ENCODE results near the gene LMAN2. TPM values are rescaled to one million over a fixed set of nuclear protein-coding genes. Genes with fewer than 3 reads are reported as not detected.

Gene LMAN2
- total and polyA plus RNA-seq, 2 experiments from 2014 or later, result 163 to 261 TPM

GRCh38 chr5:177336603-177337494 is 14.6 kb downstream of the LMAN2 start:
- Histone ChIP-seq H3K4me3 (no peak overlapping the region), H3K4me1 (ENCODE audit: low read depth) (no peaks in the 10 kb centered on the region), H3K27me3 (no peaks in the 10 kb centered on the region), H3K27ac (no peak overlapping the region), H3K36me3 (peaks cover 21% of the 10 kb centered on the region), H3K9me3 (ENCODE audit: low read depth) (no peaks in the 10 kb centered on the region)
- TF ChIP-seq CTCF (IDR thresholded peaks at IDR 0.05; ENCODE audit: low read depth, low read length), result no peak
- DNase-seq (ENCODE audit: low read depth in 1 of 2, low spot score in 1 of 2), result no peak

- peaks cover 21% of the 10 kb centered on the region for H3K36me3 ChIP-seq
These were observed 15.4 kb downstream of the LMAN2 start for GRCh38 chr5:177336112-177336511.

GRCh38 chr5:177335701-177336065 is 15.8 kb downstream of the LMAN2 start:
- H3K9me3 ChIP-seq (ENCODE audit: low read depth), result no peaks in the 10 kb centered on the region
- H3K36me3 ChIP-seq, result peaks cover 21% of the 10 kb centered on the region
- H3K27ac ChIP-seq, result no peak overlapping the region
- no peaks in the 10 kb centered on the region for H3K4me1 ChIP-seq (ENCODE audit: low read depth)
- TF ChIP-seq CTCF (IDR thresholded peaks at IDR 0.05; ENCODE audit: low read depth, low read length), result no peak
- H3K4me3 ChIP-seq, result no peak overlapping the region
- no peak for DNase-seq (ENCODE audit: low read depth in 1 of 2, low spot score in 1 of 2)
- H3K27me3 ChIP-seq, result no peaks in the 10 kb centered on the region

More at GRCh38 chr5:177336112-177336511, 15.4 kb downstream of the LMAN2 start:
- peak; percentile 33 for TF ChIP-seq CTCF (IDR thresholded peaks at IDR 0.05; ENCODE audit: low read depth, low read length)
- Histone ChIP-seq H3K9me3 (ENCODE audit: low read depth) (no peaks in the 10 kb centered on the region), H3K4me1 (ENCODE audit: low read depth) (no peaks in the 10 kb centered on the region), H3K27me3 (no peaks in the 10 kb centered on the region), H3K27ac (no peak overlapping the region), H3K4me3 (no peak overlapping the region)
- DNase-seq (ENCODE audit: low read depth in 1 of 2, low spot score in 1 of 2), result peak; percentile 7 to 12

- Histone ChIP-seq H3K4me1 (ENCODE audit: low read depth) (no peaks in the 10 kb centered on the region), H3K4me3 (no peak overlapping the region), H3K9me3 (ENCODE audit: low read depth) (no peaks in the 10 kb centered on the region), H3K27ac (no peak overlapping the region), H3K27me3 (no peaks in the 10 kb centered on the region), H3K36me3 (peaks cover 25% of the 10 kb centered on the region)
- no peak for DNase-seq (ENCODE audit: low read depth in 1 of 2, low spot score in 1 of 2)
- TF ChIP-seq CTCF (IDR thresholded peaks at IDR 0.05; ENCODE audit: low read depth, low read length), result no peak
These were observed 16.4 kb downstream of the LMAN2 start for GRCh38 chr5:177334781-177335700.

- no peaks in the 10 kb centered on the region for H3K9me3 ChIP-seq (ENCODE audit: low read depth)
- no peak for DNase-seq (ENCODE audit: low read depth in 1 of 2, low spot score in 1 of 2)
- TF ChIP-seq CTCF (IDR thresholded peaks at IDR 0.05; ENCODE audit: low read depth, low read length), result no peak
- no peaks in the 10 kb centered on the region for H3K27me3 ChIP-seq
- H3K36me3 ChIP-seq, result peaks cover 28% of the 10 kb centered on the region
- no peak overlapping the region for H3K27ac ChIP-seq
- H3K4me1 ChIP-seq (ENCODE audit: low read depth), result no peaks in the 10 kb centered on the region
- H3K4me3 ChIP-seq, result no peak overlapping the region
These were observed 17.3 kb downstream of the LMAN2 start for GRCh38 chr5:177334155-177334551.
